Measurements from ENCODE around the gene MKI67. TPM values are rescaled to one million over a fixed set of nuclear protein-coding genes. Genes with fewer than 3 reads are reported as not detected.

MKI67 gene
- total RNA-seq, 2 donors from 2014 or later = 2.0 to 2.9 TPM

GRCh38 chr10:128063736-128064107 is 62.5 kb downstream of the MKI67 start:
- Histone ChIP-seq H3K4me3 (no peak overlapping the region), H3K9me3 (no peaks in the 10 kb centered on the region), H3K4me1 (replicated peaks) (no peaks in the 10 kb centered on the region), H3K36me3 (no peaks in the 10 kb centered on the region), H3K27ac (peak overlapping the region in 1 of 2 donors; percentile 22), H3K27me3 (replicated peaks; ENCODE audit: insufficient read depth) (no peaks in the 10 kb centered on the region)
- 33% methylated on average over 7 of the region's 7 CpGs for WGBS
- DNase-seq (ENCODE audit: low spot score) = peak; percentile 47
- intact Hi-C loops (cut with DNase I) = no loop called here
- no peak for TF ChIP-seq POLR2A (IDR thresholded peaks at IDR 0.05)
- no peak for TF ChIP-seq POLR2AphosphoS5 (IDR thresholded peaks at IDR 0.05)
- TF ChIP-seq CTCF (IDR thresholded peaks at IDR 0.05) = no peak

- no peaks in the 10 kb centered on the region for H3K4me1 ChIP-seq (replicated peaks)
- TF ChIP-seq POLR2A (IDR thresholded peaks at IDR 0.05) = no peak
- TF ChIP-seq CTCF (IDR thresholded peaks at IDR 0.05) = no peak
- no peak for TF ChIP-seq POLR2AphosphoS5 (IDR thresholded peaks at IDR 0.05)
- intact Hi-C loops (cut with DNase I) = no loop called here
- no peaks in the 10 kb centered on the region for H3K9me3 ChIP-seq
- no peaks in the 10 kb centered on the region for H3K27me3 ChIP-seq (replicated peaks; ENCODE audit: insufficient read depth)
- DNase-seq (ENCODE audit: low spot score) = no peak
- no peak overlapping the region for H3K27ac ChIP-seq
- WGBS = 71% methylated on average over 19 of the region's 19 CpGs
- no peaks in the 10 kb centered on the region for H3K36me3 ChIP-seq
- H3K4me3 ChIP-seq = no peak overlapping the region
Measured at GRCh38 chr10:128062881-128063563, 63.2 kb downstream of the MKI67 start.

GRCh38 chr10:128062331-128062880 is 63.8 kb downstream of the MKI67 start:
- intact Hi-C loops (cut with DNase I) = no loop called here
- no peak for DNase-seq (ENCODE audit: low spot score)
- Histone ChIP-seq H3K36me3 (no peaks in the 10 kb centered on the region), H3K4me1 (replicated peaks) (no peaks in the 10 kb centered on the region), H3K9me3 (no peaks in the 10 kb centered on the region), H3K4me3 (no peak overlapping the region), H3K27ac (no peak overlapping the region), H3K27me3 (replicated peaks; ENCODE audit: insufficient read depth) (no peaks in the 10 kb centered on the region)
- TF ChIP-seq POLR2AphosphoS5 (IDR thresholded peaks at IDR 0.05) (no peak), CTCF (IDR thresholded peaks at IDR 0.05) (no peak), POLR2A (IDR thresholded peaks at IDR 0.05) (no peak)
- WGBS = 50% methylated on average over 11 of the region's 11 CpGs

- intact Hi-C loops (cut with DNase I) = no loop called here
- no peak for DNase-seq (ENCODE audit: low spot score)
- Histone ChIP-seq H3K27ac (no peak overlapping the region), H3K9me3 (no peaks in the 10 kb centered on the region), H3K27me3 (replicated peaks; ENCODE audit: insufficient read depth) (no peaks in the 10 kb centered on the region), H3K36me3 (no peaks in the 10 kb centered on the region), H3K4me3 (no peak overlapping the region), H3K4me1 (replicated peaks) (no peaks in the 10 kb centered on the region)
- WGBS = 81% methylated on average over 14 of the region's 14 CpGs
- TF ChIP-seq POLR2A (IDR thresholded peaks at IDR 0.05) (no peak), CTCF (IDR thresholded peaks at IDR 0.05) (no peak), POLR2AphosphoS5 (IDR thresholded peaks at IDR 0.05) (no peak)
Measured at GRCh38 chr10:128061306-128062300, 64.6 kb downstream of the MKI67 start.
